SU-DHL-6 (cell line): ENCODE results near the gene SERPINB8.

Source experiments
- H2AFZ ChIP-seq: fragments of 200-600 bp; sonication (generic); 2 replicates; pipeline ENCODE4 v1.6.1; 2014; ENCODE audit warnings: low read depth, mild to moderate bottlenecking, moderate library complexity, mixed read lengths, antibody characterized with exemption, low read length; ENCODE audit not compliant: severe bottlenecking
- H3F3A ChIP-seq: fragments of 200-600 bp; shearing (Covaris generic); 2 replicates; pipeline ENCODE4 v1.6.0; 2016; ENCODE audit warnings: antibody characterized with exemption, mild to moderate bottlenecking; ENCODE audit not compliant: insufficient read depth
- H3K27ac ChIP-seq: fragments of 200-600 bp; sonication (generic); 2 replicates; pipeline ENCODE4 v1.5.1; 2016; ENCODE audit warnings: low read depth, mild to moderate bottlenecking, low read length, moderate library complexity, mixed read lengths
- H3K27me3 ChIP-seq: fragments of 200-600 bp; sonication (generic), shearing (Covaris generic); 2 replicates; pipeline ENCODE4 v1.6.0; 2014; ENCODE audit warnings: mild to moderate bottlenecking, low read length
- H3K36me3 ChIP-seq: fragments of 200-600 bp; sonication (generic); 2 replicates; pipeline ENCODE4 v1.6.1; 2014; ENCODE audit warnings: mild to moderate bottlenecking, low read length, mixed read lengths
- H3K4me2 ChIP-seq: fragments of 300-600, 200-600 bp; shearing (Covaris generic), sonication (generic); 2 replicates; pipeline ENCODE4 v1.6.0; 2014; ENCODE audit warnings: low read length, low read depth, mild to moderate bottlenecking; ENCODE audit not compliant: poor library complexity, severe bottlenecking
- H3K4me3 ChIP-seq: fragments of 200-600 bp; sonication (generic); 2 replicates; pipeline ENCODE4 v1.5.1; 2014; ENCODE audit warnings: antibody characterized with exemption, low read length, mild to moderate bottlenecking, mixed read lengths; ENCODE audit not compliant: insufficient read depth, poor library complexity, severe bottlenecking
- H3K79me2 ChIP-seq: fragments of 200-600 bp; sonication (generic); 2 replicates; pipeline ENCODE4 v1.6.1; 2014; ENCODE audit warnings: mild to moderate bottlenecking, low read length, moderate library complexity; ENCODE audit not compliant: insufficient read depth
- H3K9ac ChIP-seq: fragments of 200-600 bp; sonication (generic); 2 replicates; pipeline ENCODE4 v1.7.0; 2014; ENCODE audit warnings: mild to moderate bottlenecking, low read length
- H3K9me2 ChIP-seq: fragments of 200-600 bp; sonication (generic); replicated peaks from 2 replicates; pipeline ENCODE4 v1.6.1; 2014; ENCODE audit warnings: low read length; ENCODE audit not compliant: insufficient read depth
- H3K9me3 ChIP-seq: fragments of 200-600 bp; sonication (generic); 2 replicates; pipeline ENCODE4 v1.6.1; 2014; ENCODE audit warnings: low read length, mixed read lengths; ENCODE audit not compliant: insufficient read depth
- H4K20me1 ChIP-seq: fragments of 200-600 bp; sonication (generic); 2 replicates; pipeline ENCODE4 v1.6.1; 2014; ENCODE audit warnings: low read depth, mild to moderate bottlenecking, antibody characterized with exemption, low read length, moderate library complexity, mixed read lengths
- CTCF ChIP-seq: fragments of 200-600 bp; sonication (generic); IDR thresholded peaks from one replicate; pipeline ENCODE4 v1.5.1; 2017; ENCODE audit warnings: antibody characterized with exemption, mild to moderate bottlenecking, low read length, moderate library complexity; ENCODE audit not compliant: insufficient read depth, poor library complexity, severe bottlenecking
- EZH2phosphoT487 ChIP-seq: fragments of 200-600 bp; sonication (generic), shearing (Covaris generic); conservative IDR thresholded peaks from 2 replicates; pipeline ENCODE4 v1.6.1; 2018; ENCODE audit warnings: mild to moderate bottlenecking, antibody characterized with exemption, low read length, moderate library complexity, mixed read lengths

Gene SERPINB8

DNA sequence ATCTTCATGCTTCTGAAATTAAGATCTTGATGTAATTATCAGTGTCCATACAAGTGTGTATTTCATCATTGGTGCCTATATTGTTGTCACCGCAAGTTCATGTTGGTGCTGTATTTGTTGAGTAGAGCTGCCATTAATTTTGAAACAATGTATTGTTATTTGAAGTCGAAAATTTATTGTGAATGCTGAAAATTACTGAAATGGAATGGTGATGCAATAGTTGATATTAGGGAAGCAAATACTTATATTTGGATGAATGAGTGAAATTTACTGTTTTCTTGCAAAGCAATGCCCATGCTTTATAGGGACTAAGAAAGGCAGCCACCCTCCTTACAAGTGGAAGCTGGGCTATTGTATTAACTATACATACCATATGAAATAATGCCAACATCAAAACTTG is 41.6 kb downstream of the SERPINB8 start:
- H3K27ac ChIP-seq: no peak overlapping the region
- no peak overlapping the region for H3K4me2 ChIP-seq
- no peak overlapping the region for H3K4me3 ChIP-seq
- H3K36me3 ChIP-seq: no peaks in the 10 kb centered on the region
- no peaks in the 10 kb centered on the region for H3K79me2 ChIP-seq
- H3K27me3 ChIP-seq: no peaks in the 10 kb centered on the region
- H3F3A ChIP-seq: no peaks in the 10 kb centered on the region
- H3K9ac ChIP-seq: no peak overlapping the region
- H3K9me3 ChIP-seq: no peaks in the 10 kb centered on the region
- no peaks in the 10 kb centered on the region for H3K9me2 ChIP-seq
- TF ChIP-seq EZH2phosphoT487 (no peak), CTCF (no peak)
- H4K20me1 ChIP-seq: no peaks in the 10 kb centered on the region; the same call in 1 of the 2 replicates
- no peak overlapping the region for H2AFZ ChIP-seq

- H3K27ac ChIP-seq: no peak overlapping the region
- no peaks in the 10 kb centered on the region for H3K27me3 ChIP-seq
- TF ChIP-seq CTCF: peak; percentile 46
- TF ChIP-seq EZH2phosphoT487: no peak
- no peaks in the 10 kb centered on the region for H3K9me2 ChIP-seq
- H3F3A ChIP-seq: no peaks in the 10 kb centered on the region
- no peak overlapping the region for H3K4me3 ChIP-seq
- H3K9me3 ChIP-seq: no peaks in the 10 kb centered on the region
- H3K79me2 ChIP-seq: no peaks in the 10 kb centered on the region
- no peak overlapping the region for H2AFZ ChIP-seq
- H3K36me3 ChIP-seq: no peaks in the 10 kb centered on the region
- no peak overlapping the region for H3K9ac ChIP-seq
- H3K4me2 ChIP-seq: no peak overlapping the region
- no peaks in the 10 kb centered on the region for H4K20me1 ChIP-seq
These were observed 48.0 kb downstream of the SERPINB8 start for GRCh38 chr18:64017870-64018269.

GRCh38 chr18:64019922-64020756 is 50.3 kb downstream of the SERPINB8 start:
- H3K4me2 ChIP-seq: no peak overlapping the region
- no peaks in the 10 kb centered on the region for H3K9me3 ChIP-seq
- no peak overlapping the region for H2AFZ ChIP-seq
- no peaks in the 10 kb centered on the region for H3K9me2 ChIP-seq
- H3K4me3 ChIP-seq: no peak overlapping the region
- no peak overlapping the region for H3K9ac ChIP-seq
- H3K27me3 ChIP-seq: no peaks in the 10 kb centered on the region
- no peaks in the 10 kb centered on the region for H4K20me1 ChIP-seq
- no peaks in the 10 kb centered on the region for H3K79me2 ChIP-seq
- H3K36me3 ChIP-seq: no peaks in the 10 kb centered on the region
- TF ChIP-seq EZH2phosphoT487: no peak
- no peak for TF ChIP-seq CTCF
- H3K27ac ChIP-seq: no peak overlapping the region
- no peaks in the 10 kb centered on the region for H3F3A ChIP-seq
